Tibial artery (tissue), 4 donors: ENCODE data around the gene POLD2.
A peak's percentile ranks its signal among the peaks of the same experiment; 100 is the strongest.

Experiments
- DNase-seq, 2 donors: peaks; one replicate each; pipeline ENCODE4 v3.0.0-alpha.2; 2019
- H3K27ac ChIP-seq, 2 donors: fragments of 200-600 bp; sonication (generic) in 1 of 2; 1 replicate in 1 of 2; 2 replicates in 1 of 2; pipeline ENCODE4 v1.5.1; 2018 to 2019; ENCODE audit warnings: mild to moderate bottlenecking in 1 of 2
- H3K27me3 ChIP-seq, 2 donors: fragments of 200-600 bp; sonication (generic) in 1 of 2; one replicate each; pipeline versions ENCODE4 v1.5.1 to v1.6.0; 2016 to 2019
- H3K36me3 ChIP-seq, 3 donors: fragments of 200-600 bp; sonication (generic) in 2 of 3; one replicate each; pipeline ENCODE4 v1.5.1; 2016 to 2019; ENCODE audit warnings: mild to moderate bottlenecking in 2 of 3
- H3K4me1 ChIP-seq, 4 donors: fragments of 200-600 bp; sonication (generic) in 2 of 4; 1 replicate in 3 of 4; 2 replicates in 1 of 4; pipeline ENCODE4 v1.5.1; 2016 to 2019
- H3K4me3 ChIP-seq, 2 donors: fragments of 200-600 bp; sonication (generic) in 1 of 2; 1 replicate in 1 of 2; 2 replicates in 1 of 2; pipeline ENCODE4 v1.5.1; 2018 to 2019; ENCODE audit warnings: mild to moderate bottlenecking in 2 of 2
- H3K9me3 ChIP-seq, 3 donors: fragments of 200-600 bp; sonication (generic) in 1 of 3; one replicate each; pipeline ENCODE4 v1.5.1; 2016 to 2019
- CTCF ChIP-seq, 2 experiments: fragments of 200-600 bp in 1 of 2; fragments of 450-650 bp in 1 of 2; IDR thresholded peaks; one replicate each; pipeline ENCODE4 v1.5.1; 2017 to 2019; ENCODE audit warnings: antibody characterized with exemption in 2 of 2, mild to moderate bottlenecking in 1 of 2, moderate library complexity in 1 of 2
- intact Hi-C: fragments of 100-400 bp; cut with DNase I; formaldehyde crosslinking; loops from one replicate; pipeline ENCODE4 v1.15.0; 2023; ENCODE audit warnings: low total_unique reads

Gene POLD2

GRCh38 chr7:44083796-44084195 is 39.6 kb downstream of the POLD2 start:
- peak overlapping the region; percentile 93 to 98 for H3K27ac ChIP-seq
- TF ChIP-seq CTCF (IDR thresholded peaks at IDR 0.05) = no peak
- H3K36me3 ChIP-seq = peaks cover 6 to 22% (median 21%) of the 10 kb centered on the region in 3 donors
- H3K4me3 ChIP-seq = no peak overlapping the region
- peaks cover 0 to 80% (median 78%) of the 10 kb centered on the region in 4 donors for H3K4me1 ChIP-seq
- H3K27me3 ChIP-seq = no peaks in the 10 kb centered on the region
- intact Hi-C loops = loop anchor here (2.0 kb wide), 1 partner anchor 21 kb away; the partner anchor contains the start of gene AEBP1
- no peaks in the 10 kb centered on the region for H3K9me3 ChIP-seq
- no peak for DNase-seq

- peaks cover 0 to 74% (median 66%) of the 10 kb centered on the region in 4 donors for H3K4me1 ChIP-seq
- no peak for TF ChIP-seq CTCF (IDR thresholded peaks at IDR 0.05)
- peak overlapping the region; percentile 91 to 95 for H3K4me3 ChIP-seq
- intact Hi-C loops = loop anchor here (2.0 kb wide), 1 partner anchor 22 kb away; the partner anchor contains the start of gene AEBP1
- peak overlapping the region; percentile 93 to 98 for H3K27ac ChIP-seq
- no peaks in the 10 kb centered on the region for H3K27me3 ChIP-seq
- H3K9me3 ChIP-seq = no peaks in the 10 kb centered on the region
- DNase-seq = peak; percentile 100
- H3K36me3 ChIP-seq = peaks cover 17 to 33% (median 33%) of the 10 kb centered on the region in 3 donors
Measured at GRCh38 chr7:44082541-44083207, 40.7 kb downstream of the POLD2 start.

GRCh38 chr7:44081266-44081748 is 42.0 kb downstream of the POLD2 start:
- intact Hi-C loops = no loop called here
- Histone ChIP-seq H3K36me3 (peaks cover 26 to 46% (median 46%) of the 10 kb centered on the region in 3 donors), H3K4me1 (peaks cover 0 to 60% (median 54%) of the 10 kb centered on the region in 4 donors), H3K4me3 (peak overlapping the region; percentile 91 to 95), H3K9me3 (no peaks in the 10 kb centered on the region), H3K27me3 (no peaks in the 10 kb centered on the region), H3K27ac (peak overlapping the region; percentile 93 to 98)
- TF ChIP-seq CTCF (IDR thresholded peaks at IDR 0.05) = no peak
- no peak for DNase-seq

- no peak for DNase-seq
- Histone ChIP-seq H3K4me1 (peaks cover 0 to 55% (median 49%) of the 10 kb centered on the region in 4 donors), H3K36me3 (peaks cover 26 to 52% (median 51%) of the 10 kb centered on the region in 3 donors), H3K27ac (peak overlapping the region; percentile 93 to 98), H3K4me3 (peak overlapping the region; percentile 91 to 95), H3K27me3 (no peaks in the 10 kb centered on the region), H3K9me3 (no peaks in the 10 kb centered on the region)
- no peak for TF ChIP-seq CTCF (IDR thresholded peaks at IDR 0.05)
- intact Hi-C loops = no loop called here
Measured at GRCh38 chr7:44080686-44081265, 42.6 kb downstream of the POLD2 start.

- Histone ChIP-seq H3K36me3 (peaks cover 26 to 58% (median 55%) of the 10 kb centered on the region in 3 donors), H3K27ac (peak overlapping the region; percentile 93 to 98), H3K4me1 (peaks cover 0 to 48% (median 46%) of the 10 kb centered on the region in 4 donors), H3K4me3 (no peak overlapping the region), H3K27me3 (no peaks in the 10 kb centered on the region), H3K9me3 (no peaks in the 10 kb centered on the region)
- intact Hi-C loops = no loop called here
- no peak for TF ChIP-seq CTCF (IDR thresholded peaks at IDR 0.05)
- DNase-seq = no peak
Measured at GRCh38 chr7:44080118-44080517, 43.2 kb downstream of the POLD2 start.
